ENCODE data around the gene MYO1F.
"Not testable (repeated sequence)": the region's sequence is repeated elsewhere in the genome, so short reads cannot be mapped to it uniquely, and the experiment has no call there.

MYO1F gene

GRCh38 chr19:8564866-8565265 is 12.4 kb downstream of the MYO1F start:
- not testable (repeated sequence) for DNase-seq (ENCODE audit: low read depth)

GRCh38 chr19:8561075-8561764 is 16.0 kb downstream of the MYO1F start:
- no peak for DNase-seq (ENCODE audit: low read depth)

- no peak for DNase-seq (ENCODE audit: low read depth)
Observed at GRCh38 chr19:8558325-8558724, 18.9 kb downstream of the MYO1F start.

- DNase-seq (ENCODE audit: low read depth), result no peak
Observed at GRCh38 chr19:8557642-8558238, 19.5 kb downstream of the MYO1F start.

- DNase-seq (ENCODE audit: low read depth), result not testable (repeated sequence)
Observed at GRCh38 chr19:8553729-8554128, 23.5 kb downstream of the MYO1F start.

GRCh38 chr19:8552810-8553209 is 24.4 kb downstream of the MYO1F start:
- DNase-seq (ENCODE audit: low read depth), result no peak

- no peak for DNase-seq (ENCODE audit: low read depth)
Observed at GRCh38 chr19:8550070-8550469, 27.2 kb downstream of the MYO1F start.

GRCh38 chr19:8545743-8546142 is 31.5 kb downstream of the MYO1F start:
- no peak for DNase-seq (ENCODE audit: low read depth)

GRCh38 chr19:8544168-8544567 is 33.1 kb downstream of the MYO1F start:
- DNase-seq (ENCODE audit: low read depth), result no peak

GRCh38 chr19:8539621-8540149 is 37.6 kb downstream of the MYO1F start:
- DNase-seq (ENCODE audit: low read depth), result no peak

GRCh38 chr19:8537099-8537498 is 40.1 kb downstream of the MYO1F start:
- DNase-seq (ENCODE audit: low read depth), result no peak

- DNase-seq (ENCODE audit: low read depth), result no peak
Observed at GRCh38 chr19:8536282-8536681, 41.0 kb downstream of the MYO1F start.

- no peak for DNase-seq (ENCODE audit: low read depth)
Observed at GRCh38 chr19:8532225-8532624, 45.0 kb downstream of the MYO1F start.

- DNase-seq (ENCODE audit: low read depth), result no peak
Observed at GRCh38 chr19:8531470-8531869, 45.8 kb downstream of the MYO1F start.

GRCh38 chr19:8530061-8530679 is 47.1 kb downstream of the MYO1F start:
- DNase-seq (ENCODE audit: low read depth), result no peak

GRCh38 chr19:8529369-8530006 is 47.8 kb downstream of the MYO1F start:
- DNase-seq (ENCODE audit: low read depth), result no peak

GRCh38 chr19:8528500-8528899 is 48.7 kb downstream of the MYO1F start:
- DNase-seq (ENCODE audit: low read depth), result no peak

- no peak for DNase-seq (ENCODE audit: low read depth)
Observed at GRCh38 chr19:8526345-8527091, 50.7 kb downstream of the MYO1F start.

GRCh38 chr19:8525401-8525684 is 51.9 kb downstream of the MYO1F start:
- no peak for DNase-seq (ENCODE audit: low read depth)

GRCh38 chr19:8519388-8519787 is 57.9 kb downstream of the MYO1F start:
- DNase-seq (ENCODE audit: low read depth), result no peak

GRCh38 chr19:8518536-8518935 is 58.7 kb downstream of the MYO1F start:
- DNase-seq (ENCODE audit: low read depth), result no peak
